VCaP (cell line): ENCODE data around the gene DND1.
A peak's percentile ranks its signal among the peaks of the same experiment; 100 is the strongest.
"Not testable (repeated sequence)": the region's sequence is repeated elsewhere in the genome, so short reads cannot be mapped to it uniquely, and the experiment has no call there.

Experiments used
- H3K27ac ChIP-seq: fragments of 450-650 bp; 2 replicates; pipeline ENCODE4 v1.5.1; 2017
- TF ChIP-seq, protein P1 (sequence below): fragments of 450-650 bp; conservative IDR thresholded peaks from 2 replicates; pipeline ENCODE4 v1.5.1; 2017; ENCODE audit warnings: mild to moderate bottlenecking, moderate library complexity

The DND1 gene

DNA sequence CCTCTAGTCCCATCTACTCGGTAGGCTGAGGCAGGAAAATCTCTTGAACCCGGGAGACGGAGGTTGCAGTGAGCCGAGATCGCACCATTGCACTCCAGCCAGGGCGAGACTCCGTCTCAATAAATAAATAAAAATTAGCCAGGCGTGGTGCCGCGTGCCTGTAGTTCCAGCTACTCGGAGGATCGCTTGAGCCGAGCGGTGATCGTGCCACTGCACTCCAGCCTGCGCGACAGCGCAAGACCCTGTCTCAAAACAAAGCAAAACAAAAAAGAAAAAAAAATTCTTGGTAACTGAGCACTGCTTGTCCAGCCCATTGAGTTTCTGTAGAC is 9.4 kb downstream of the DND1 start:
- peak overlapping the region; percentile 90 for H3K27ac ChIP-seq
- TF ChIP-seq, protein P1, sequence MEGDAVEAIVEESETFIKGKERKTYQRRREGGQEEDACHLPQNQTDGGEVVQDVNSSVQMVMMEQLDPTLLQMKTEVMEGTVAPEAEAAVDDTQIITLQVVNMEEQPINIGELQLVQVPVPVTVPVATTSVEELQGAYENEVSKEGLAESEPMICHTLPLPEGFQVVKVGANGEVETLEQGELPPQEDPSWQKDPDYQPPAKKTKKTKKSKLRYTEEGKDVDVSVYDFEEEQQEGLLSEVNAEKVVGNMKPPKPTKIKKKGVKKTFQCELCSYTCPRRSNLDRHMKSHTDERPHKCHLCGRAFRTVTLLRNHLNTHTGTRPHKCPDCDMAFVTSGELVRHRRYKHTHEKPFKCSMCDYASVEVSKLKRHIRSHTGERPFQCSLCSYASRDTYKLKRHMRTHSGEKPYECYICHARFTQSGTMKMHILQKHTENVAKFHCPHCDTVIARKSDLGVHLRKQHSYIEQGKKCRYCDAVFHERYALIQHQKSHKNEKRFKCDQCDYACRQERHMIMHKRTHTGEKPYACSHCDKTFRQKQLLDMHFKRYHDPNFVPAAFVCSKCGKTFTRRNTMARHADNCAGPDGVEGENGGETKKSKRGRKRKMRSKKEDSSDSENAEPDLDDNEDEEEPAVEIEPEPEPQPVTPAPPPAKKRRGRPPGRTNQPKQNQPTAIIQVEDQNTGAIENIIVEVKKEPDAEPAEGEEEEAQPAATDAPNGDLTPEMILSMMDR = no peak

DNA sequence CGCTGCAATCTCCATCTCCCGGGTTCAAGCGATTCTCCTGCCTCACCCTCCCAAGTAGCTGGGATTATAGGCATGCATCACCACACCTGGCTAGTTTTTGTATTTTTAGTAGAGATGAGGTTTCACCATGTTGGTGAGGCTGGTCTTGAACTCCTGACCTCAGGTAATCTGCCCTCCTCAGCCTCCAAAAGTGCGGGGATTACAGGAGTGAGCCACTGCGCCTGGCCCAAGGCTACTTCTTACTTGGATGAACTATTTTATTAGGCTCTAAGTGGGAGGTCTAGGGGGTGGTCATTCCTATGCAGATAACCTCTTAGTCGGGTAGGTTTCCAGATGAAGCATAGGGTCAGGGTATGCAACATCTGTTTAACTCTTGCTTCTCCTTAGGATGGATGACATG is 13.0 kb downstream of the DND1 start:
- H3K27ac ChIP-seq = not testable (repeated sequence)

DNA sequence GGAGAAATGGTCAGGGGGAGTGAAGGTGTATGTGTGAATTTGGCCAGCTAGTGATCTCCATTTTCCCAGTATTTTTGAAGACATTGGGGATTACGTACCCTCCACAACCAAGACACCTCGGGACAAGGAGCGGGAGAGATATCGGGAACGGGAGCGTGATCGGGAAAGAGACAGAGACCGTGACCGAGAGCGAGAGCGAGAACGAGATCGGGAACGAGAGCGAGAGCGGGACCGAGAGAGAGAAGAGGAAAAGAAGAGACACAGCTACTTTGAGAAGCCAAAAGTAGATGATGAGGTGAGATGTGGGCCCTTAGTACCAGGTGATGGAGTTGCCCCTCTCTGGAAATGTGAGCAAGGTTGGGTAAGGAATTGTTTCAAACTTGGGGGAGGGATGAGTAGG is 14.5 kb downstream of the DND1 start:
- no peak overlapping the region for H3K27ac ChIP-seq
- TF ChIP-seq, protein P1 = no peak

DNA sequence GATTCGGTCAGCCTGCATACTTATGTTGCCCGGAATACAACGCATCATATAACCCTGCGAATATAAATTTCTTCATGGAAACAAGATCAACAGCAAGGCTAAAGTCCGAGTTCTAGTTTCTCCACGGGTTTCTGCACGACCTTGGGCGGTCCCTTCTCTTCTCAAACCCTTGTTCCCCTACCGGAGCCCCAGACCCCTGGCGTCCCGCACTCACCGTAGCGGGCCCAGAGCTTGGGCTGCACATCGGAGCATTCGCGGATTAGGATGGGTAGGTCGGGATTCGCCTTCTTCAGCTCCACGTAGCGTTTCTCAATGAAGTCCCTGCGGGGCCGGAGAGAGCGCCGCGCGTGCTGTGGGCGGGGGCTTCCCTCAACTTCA is 26.3 kb downstream of the DND1 start:
- TF ChIP-seq, protein P1 = no peak
- H3K27ac ChIP-seq = peak overlapping the region; percentile 80

DNA sequence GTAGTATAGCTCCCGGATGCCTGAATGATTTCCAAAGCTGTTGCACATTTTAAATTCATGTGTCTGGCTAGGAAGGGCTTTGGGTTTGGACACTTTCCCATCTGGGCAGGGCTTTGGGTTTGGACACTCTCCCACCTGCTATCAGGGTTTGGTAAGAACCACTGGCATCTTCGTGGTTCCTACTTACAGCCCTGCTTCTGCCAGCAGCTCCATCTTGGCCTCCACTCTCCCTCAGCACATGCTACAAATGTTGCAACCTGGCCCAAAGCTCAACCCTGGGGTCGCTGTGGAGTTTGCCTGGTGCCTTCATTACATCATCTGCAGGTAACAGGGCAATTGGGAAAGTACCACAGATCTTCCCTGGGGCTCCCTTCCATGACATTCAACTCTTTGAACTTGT is 30.7 kb downstream of the DND1 start:
- TF ChIP-seq, protein P1 = no peak
- H3K27ac ChIP-seq = no peak overlapping the region

DNA sequence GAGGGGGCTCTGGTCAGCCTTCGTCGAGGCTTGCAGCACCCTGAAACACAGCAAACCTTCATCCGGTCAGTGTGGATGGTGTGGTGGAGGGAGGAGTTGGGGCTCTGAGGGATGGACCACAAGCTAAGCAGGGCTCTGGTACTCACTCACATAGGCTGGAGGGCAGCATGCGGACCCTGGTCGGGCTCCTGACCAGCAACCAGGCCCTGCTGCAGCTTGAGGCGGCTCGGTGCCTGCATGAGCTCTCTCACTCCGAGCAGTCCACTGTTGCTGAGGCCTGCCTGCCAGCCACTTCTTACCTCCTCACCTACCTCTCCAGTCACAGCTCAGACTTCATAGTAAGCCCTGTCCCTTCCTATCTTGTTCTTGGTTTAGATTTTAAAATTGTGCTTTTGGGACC is 31.7 kb downstream of the DND1 start:
- TF ChIP-seq, protein P1 = no peak
- H3K27ac ChIP-seq = no peak overlapping the region

DNA sequence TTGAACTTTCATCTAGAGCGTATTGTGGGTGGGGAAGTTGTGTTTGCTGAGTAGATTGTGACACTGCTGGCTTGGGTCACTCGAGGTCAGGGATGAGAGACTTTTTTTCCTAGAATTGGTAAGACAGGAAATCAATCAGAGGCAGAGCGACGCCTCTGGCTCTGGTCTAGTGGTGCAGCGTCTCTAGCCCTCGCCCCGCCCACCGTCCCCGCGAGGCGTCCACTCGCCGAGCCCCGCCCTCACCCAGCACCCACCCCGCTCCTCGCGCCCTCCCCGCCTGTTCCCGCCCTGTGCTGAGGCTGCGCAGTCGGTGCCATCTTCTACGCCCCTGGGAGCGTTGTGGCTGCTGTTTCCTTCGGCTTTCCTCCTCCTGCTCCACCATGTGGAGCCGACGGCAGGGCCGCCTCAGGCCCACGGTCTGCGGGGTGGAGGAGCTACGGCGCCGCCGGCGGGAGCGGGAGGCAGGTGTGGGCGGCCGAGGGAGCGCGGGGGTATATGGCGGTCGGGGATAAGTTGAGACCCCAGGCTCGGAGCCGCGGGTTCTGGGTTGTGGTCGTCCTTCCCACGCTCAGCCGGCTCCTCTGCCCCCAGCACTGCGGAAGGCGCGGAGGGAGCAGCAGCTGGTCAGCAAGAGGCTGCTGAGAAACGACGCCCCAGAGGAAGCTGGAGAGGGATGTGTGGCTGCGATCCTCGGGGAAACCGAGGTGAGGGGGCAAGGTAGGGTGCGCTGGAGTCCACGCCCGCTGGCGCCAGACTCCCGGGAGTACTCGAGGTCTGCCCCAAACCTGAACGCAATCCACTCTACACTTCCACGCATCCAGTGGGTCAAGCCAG is 34.0 kb downstream of the DND1 start, which contains the start of gene TMCO6:
Gene TMCO6 (plus strand): TSS at position 304 of the 834 bp plus-strand sequence. CDS start 77 bp downstream, at position 381.
- TF ChIP-seq, protein P1 = peak; percentile 71
- H3K27ac ChIP-seq = peak within 1 kb of the TSS; percentile 83

DNA sequence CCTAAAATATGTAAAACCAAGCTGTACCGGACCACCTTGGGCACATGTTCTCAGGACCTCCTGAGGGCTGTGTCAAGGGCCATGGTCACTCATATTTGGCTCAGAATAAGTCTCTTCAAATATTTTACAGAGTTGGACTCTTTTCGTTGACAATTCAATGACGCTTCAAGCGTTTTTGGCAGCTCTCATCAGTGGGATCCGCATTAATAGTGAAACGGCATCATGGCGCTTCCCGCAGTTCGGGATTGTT is 34.6 kb downstream of the DND1 start:
- H3K27ac ChIP-seq = peak overlapping the region; percentile 83
